Measurements from ENCODE around the gene TMC4. TPM values are rescaled to one million over a fixed set of nuclear protein-coding genes. Genes with fewer than 3 reads are reported as not detected.
"Not testable (repeated sequence)": the region's sequence is repeated elsewhere in the genome, so short reads cannot be mapped to it uniquely, and the experiment has no call there.

TMC4 gene
- total RNA-seq, 4 donors from 2014 or later, result 91.5 to 386 (median 180) TPM

DNA sequence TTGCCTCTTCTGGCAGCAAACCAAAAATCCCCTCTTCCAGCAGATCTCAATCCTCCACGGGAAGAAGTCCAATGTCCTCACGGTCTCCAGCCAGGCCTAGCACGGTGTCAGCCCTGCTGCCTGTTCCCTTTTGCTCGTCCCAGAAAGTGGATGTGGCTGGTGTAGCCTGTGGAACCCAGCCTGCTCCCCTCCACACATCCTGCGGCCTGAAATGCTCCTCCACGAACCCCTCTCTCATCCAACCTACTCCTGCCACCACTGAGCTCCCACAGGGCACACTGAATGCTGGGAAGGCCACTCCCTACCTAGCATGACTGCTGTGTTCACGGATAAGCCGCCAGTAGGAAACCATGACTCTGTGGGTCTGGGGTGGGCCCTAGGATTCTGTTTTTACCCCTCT is 13.4 kb upstream of the TMC4 start:
- in situ Hi-C loops (cut with MboI; ENCODE audit: low pct_ligation_motif_present in 1 of 4, low pct_unique_long_range_greater_than_20kb in 1 of 4, low sequenced_read_pairs in 3 of 4), result no loop called here
- TF ChIP-seq POLR2AphosphoS5 (IDR thresholded peaks at IDR 0.05) (no peak), POLR2A (IDR thresholded peaks at IDR 0.05) (no peak), EP300 (IDR thresholded peaks at IDR 0.05; ENCODE audit: low read depth) (no peak)
- TF ChIP-seq, protein P1, sequence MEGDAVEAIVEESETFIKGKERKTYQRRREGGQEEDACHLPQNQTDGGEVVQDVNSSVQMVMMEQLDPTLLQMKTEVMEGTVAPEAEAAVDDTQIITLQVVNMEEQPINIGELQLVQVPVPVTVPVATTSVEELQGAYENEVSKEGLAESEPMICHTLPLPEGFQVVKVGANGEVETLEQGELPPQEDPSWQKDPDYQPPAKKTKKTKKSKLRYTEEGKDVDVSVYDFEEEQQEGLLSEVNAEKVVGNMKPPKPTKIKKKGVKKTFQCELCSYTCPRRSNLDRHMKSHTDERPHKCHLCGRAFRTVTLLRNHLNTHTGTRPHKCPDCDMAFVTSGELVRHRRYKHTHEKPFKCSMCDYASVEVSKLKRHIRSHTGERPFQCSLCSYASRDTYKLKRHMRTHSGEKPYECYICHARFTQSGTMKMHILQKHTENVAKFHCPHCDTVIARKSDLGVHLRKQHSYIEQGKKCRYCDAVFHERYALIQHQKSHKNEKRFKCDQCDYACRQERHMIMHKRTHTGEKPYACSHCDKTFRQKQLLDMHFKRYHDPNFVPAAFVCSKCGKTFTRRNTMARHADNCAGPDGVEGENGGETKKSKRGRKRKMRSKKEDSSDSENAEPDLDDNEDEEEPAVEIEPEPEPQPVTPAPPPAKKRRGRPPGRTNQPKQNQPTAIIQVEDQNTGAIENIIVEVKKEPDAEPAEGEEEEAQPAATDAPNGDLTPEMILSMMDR (IDR thresholded peaks at IDR 0.05), result no peak
- H3K36me3 ChIP-seq, result no peaks in the 10 kb centered on the region
- H3K4me1 ChIP-seq, result peaks cover 11 to 26% (median 19%) of the 10 kb centered on the region in 4 donors
- no peaks in the 10 kb centered on the region for H3K9me3 ChIP-seq
- DNase-seq, result no peak
- WGBS, 2 donors (ENCODE audit: low coverage in 1 of 2), result 80 to 86% methylated on average over 2 to 8 of the region's 8 CpGs
- intact Hi-C loops (cut with DNase I; ENCODE audit: low total_unique reads), result no loop called here
- no peaks in the 10 kb centered on the region for H3K27me3 ChIP-seq
- H3K27ac ChIP-seq, result peak overlapping the region; percentile 80 to 99 (median 92)
- no peak overlapping the region for H3K4me3 ChIP-seq

DNA sequence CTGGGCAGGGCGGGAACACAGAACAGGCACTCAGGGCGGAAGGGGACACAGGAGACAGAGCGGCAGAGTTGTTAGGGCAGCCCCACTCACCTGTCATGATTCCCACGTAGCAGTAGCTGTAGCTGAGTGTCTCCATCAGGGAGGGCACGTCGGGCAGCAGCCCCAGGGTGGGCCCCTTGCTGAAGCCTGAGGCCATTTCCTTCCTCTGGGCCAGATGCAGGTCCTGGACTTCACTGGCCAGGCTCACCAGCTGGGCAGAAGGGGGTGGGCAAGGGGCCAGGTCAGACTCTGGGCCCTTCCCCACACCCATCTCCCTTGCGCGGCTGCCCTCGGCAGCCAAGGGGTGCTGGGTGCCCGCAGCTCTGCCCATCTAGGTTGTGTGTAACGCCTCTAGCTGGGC is 10.5 kb upstream of the TMC4 start:
- in situ Hi-C loops (cut with MboI; ENCODE audit: low pct_ligation_motif_present in 1 of 4, low pct_unique_long_range_greater_than_20kb in 1 of 4, low sequenced_read_pairs in 3 of 4) (no loop called here), intact Hi-C loops (cut with DNase I; ENCODE audit: low total_unique reads) (no loop called here)
- TF ChIP-seq POLR2A (IDR thresholded peaks at IDR 0.05) (no peak), EP300 (IDR thresholded peaks at IDR 0.05; ENCODE audit: low read depth) (no peak), POLR2AphosphoS5 (IDR thresholded peaks at IDR 0.05) (no peak)
- TF ChIP-seq, protein P1 (IDR thresholded peaks at IDR 0.05), result no peak
- Histone ChIP-seq H3K27me3 (no peaks in the 10 kb centered on the region), H3K27ac (no peak overlapping the region), H3K9me3 (no peaks in the 10 kb centered on the region), H3K36me3 (no peaks in the 10 kb centered on the region), H3K4me1 (peaks cover 8 to 20% (median 13%) of the 10 kb centered on the region in 4 donors), H3K4me3 (no peak overlapping the region)
- 95% methylated on average over 9 of the region's 11 CpGs; no CpG with 5 or more reads in 1 of the 2 donors for WGBS, 2 donors (ENCODE audit: low coverage in 1 of 2)
- no peak for DNase-seq

DNA sequence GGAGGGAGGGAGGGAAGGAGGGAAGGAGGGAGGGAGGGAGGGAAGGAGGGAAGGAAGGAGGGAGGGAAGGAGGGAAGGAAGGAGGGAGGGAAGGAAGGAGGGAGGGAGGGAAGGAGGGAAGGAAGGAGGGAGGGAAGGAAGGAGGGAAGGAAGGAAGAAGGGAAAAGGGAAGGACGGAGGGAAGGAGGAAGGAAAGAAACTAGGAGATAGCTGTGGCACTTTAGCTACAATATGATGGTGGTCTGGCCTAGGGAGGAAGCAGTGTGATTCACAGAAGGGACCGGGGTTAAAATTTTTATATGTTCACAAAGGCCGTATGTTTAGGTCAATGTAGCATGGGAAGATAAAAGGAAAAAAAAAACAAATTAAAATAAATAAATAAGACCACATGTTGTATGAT is 8.9 kb upstream of the TMC4 start:
- in situ Hi-C loops (cut with MboI; ENCODE audit: low pct_ligation_motif_present in 1 of 4, low pct_unique_long_range_greater_than_20kb in 1 of 4, low sequenced_read_pairs in 3 of 4); H3K36me3 ChIP-seq; intact Hi-C loops (cut with DNase I; ENCODE audit: low total_unique reads): not testable (repeated sequence)

DNA sequence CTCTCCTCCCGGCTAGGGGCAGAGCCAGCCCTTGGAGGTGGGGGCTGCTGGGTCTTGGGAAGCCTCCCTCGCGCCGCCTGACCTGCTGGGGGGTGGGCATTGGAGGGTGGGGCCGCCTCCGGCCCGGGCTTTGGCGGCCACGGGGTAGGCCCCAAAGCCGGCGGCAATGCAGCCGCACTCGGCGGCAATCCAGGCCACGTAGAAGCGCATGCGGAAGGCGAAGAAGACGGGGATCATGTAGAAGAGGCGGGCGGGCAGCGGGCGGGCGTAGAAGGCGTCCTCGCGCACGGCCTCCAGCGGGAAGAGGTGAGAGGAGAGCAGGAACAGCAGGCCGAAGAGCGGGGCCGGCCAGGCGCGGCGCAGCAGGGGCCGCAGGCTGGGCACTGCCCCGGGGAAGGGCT is 7.7 kb upstream of the TMC4 start:
- WGBS, 2 donors (ENCODE audit: low coverage in 1 of 2), result 96 to 98% methylated on average over 20 to 37 of the region's 37 CpGs
- peak overlapping the region in 2 of 4 donors; percentile 10 to 39 for H3K27ac ChIP-seq
- no peaks in the 10 kb centered on the region for H3K36me3 ChIP-seq
- H3K27me3 ChIP-seq, result no peaks in the 10 kb centered on the region
- intact Hi-C loops (cut with DNase I; ENCODE audit: low total_unique reads) (no loop called here), in situ Hi-C loops (cut with MboI; ENCODE audit: low pct_ligation_motif_present in 1 of 4, low pct_unique_long_range_greater_than_20kb in 1 of 4, low sequenced_read_pairs in 3 of 4) (no loop called here)
- no peaks in the 10 kb centered on the region for H3K4me1 ChIP-seq
- no peak overlapping the region for H3K4me3 ChIP-seq
- H3K9me3 ChIP-seq, result no peaks in the 10 kb centered on the region
- TF ChIP-seq POLR2A (IDR thresholded peaks at IDR 0.05), result no peak
- TF ChIP-seq POLR2AphosphoS5 (IDR thresholded peaks at IDR 0.05), result no peak
- TF ChIP-seq EP300 (IDR thresholded peaks at IDR 0.05; ENCODE audit: low read depth), result no peak
- TF ChIP-seq, protein P1 (IDR thresholded peaks at IDR 0.05), result no peak
- no peak for DNase-seq

More for the DNA sequence above, 8.9 kb upstream of the TMC4 start:
- H3K4me1 ChIP-seq, H3K4me3 ChIP-seq, H3K9me3 ChIP-seq, DNase-seq, H3K27ac ChIP-seq, H3K27me3 ChIP-seq: not testable (repeated sequence)
- 80 to 90% methylated on average over 3 of the region's 3 CpGs for WGBS, 2 donors (ENCODE audit: low coverage in 1 of 2)

DNA sequence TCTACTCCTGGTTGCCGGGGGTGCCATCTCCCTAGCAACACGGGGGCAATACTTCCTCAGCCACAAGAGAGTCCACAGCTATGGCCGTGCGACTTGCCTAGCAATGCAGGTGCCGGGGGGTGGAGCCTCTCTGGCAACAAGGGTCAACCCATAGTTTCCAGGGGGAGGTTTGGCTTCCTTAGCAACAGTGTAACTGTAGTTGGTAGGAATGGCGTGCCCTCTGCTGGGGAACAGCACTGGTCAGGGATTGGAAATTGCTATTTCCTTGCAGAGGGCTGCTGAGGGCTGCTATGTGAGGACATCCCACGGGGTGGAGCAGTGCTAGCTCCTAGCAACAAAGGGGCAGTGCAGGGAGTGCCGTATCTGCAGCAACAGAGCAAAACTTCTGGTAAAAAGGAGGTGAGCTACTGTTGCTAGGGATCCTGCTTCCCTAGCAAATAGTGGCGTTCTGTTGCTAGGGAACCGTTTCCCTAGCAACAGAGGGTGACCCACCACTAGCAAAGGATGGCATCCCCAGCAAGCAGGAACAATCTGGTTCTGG is 7.0 kb upstream of the TMC4 start:
- TF ChIP-seq EP300 (IDR thresholded peaks at IDR 0.05; ENCODE audit: low read depth), result no peak
- TF ChIP-seq, protein P1 (IDR thresholded peaks at IDR 0.05), result peak in 4 of 5 experiments; percentile 41 to 79 (median 52)
- in situ Hi-C loops (cut with MboI; ENCODE audit: low pct_ligation_motif_present in 1 of 4, low pct_unique_long_range_greater_than_20kb in 1 of 4, low sequenced_read_pairs in 3 of 4), result loop anchor here in 2 of 4 donors (5.0 to 10.0 kb wide), 2 partner anchors 47 to 55 kb away; no protein-coding TSS in a partner anchor
- Histone ChIP-seq H3K4me1 (no peaks in the 10 kb centered on the region), H3K4me3 (no peak overlapping the region), H3K27me3 (no peaks in the 10 kb centered on the region), H3K9me3 (no peaks in the 10 kb centered on the region), H3K27ac (peak overlapping the region in 2 of 4 donors; percentile 10 to 39), H3K36me3 (no peaks in the 10 kb centered on the region)
- intact Hi-C loops (cut with DNase I; ENCODE audit: low total_unique reads), result no loop called here
- DNase-seq, result peak; percentile 79
- WGBS, 2 donors (ENCODE audit: low coverage in 1 of 2), result 32 to 60% methylated on average over 1 to 10 of the region's 10 CpGs
